SK-N-SH (cell line): ENCODE measurements around the gene ALB.

Experiments
- EP300 ChIP-seq, 2 experiments: IDR thresholded peaks; 2 replicates each; pipeline versions ENCODE4 v1.4.0 to v1.6.1; 2012; ENCODE audit warnings: borderline replicate concordance in 1 of 2, low read depth in 1 of 2, low read length in 1 of 2
- GABPA ChIP-seq: IDR thresholded peaks from 2 replicates; pipeline ENCODE4 v1.4.0; 2012; ENCODE audit warnings: low read depth, mild to moderate bottlenecking
- NRF1 ChIP-seq: IDR thresholded peaks from 2 replicates; pipeline ENCODE4 v1.6.1; 2012; ENCODE audit warnings: low read depth, mild to moderate bottlenecking, low read length
- RCOR1 ChIP-seq: fragments of 150-350 bp; IDR thresholded peaks from 2 replicates; pipeline ENCODE4 v1.6.1; 2017; ENCODE audit warnings: antibody characterized with exemption, low read length
- TAF1 ChIP-seq: IDR thresholded peaks from 2 replicates; pipeline ENCODE4 v1.6.1; 2012; ENCODE audit warnings: low read depth, mild to moderate bottlenecking, low read length, moderate library complexity, borderline replicate concordance
- TF ChIP-seq, protein P1 (sequence below): IDR thresholded peaks from 2 replicates; pipeline ENCODE4 v1.4.0; 2012; ENCODE audit warnings: low read depth, borderline replicate concordance
- TF ChIP-seq, protein P2 (sequence below): fragments of 200-600 bp; sonication (generic); IDR thresholded peaks from 2 replicates; pipeline ENCODE4 v1.6.1; 2017; ENCODE audit warnings: antibody characterized with exemption, mild to moderate bottlenecking, moderate library complexity
- TF ChIP-seq, protein P3 (sequence below): fragments of 150-350 bp; IDR thresholded peaks from 2 replicates; pipeline ENCODE4 v1.6.1; 2017; ENCODE audit warnings: antibody characterized with exemption, low read length, low read depth, borderline replicate concordance

DNA sequence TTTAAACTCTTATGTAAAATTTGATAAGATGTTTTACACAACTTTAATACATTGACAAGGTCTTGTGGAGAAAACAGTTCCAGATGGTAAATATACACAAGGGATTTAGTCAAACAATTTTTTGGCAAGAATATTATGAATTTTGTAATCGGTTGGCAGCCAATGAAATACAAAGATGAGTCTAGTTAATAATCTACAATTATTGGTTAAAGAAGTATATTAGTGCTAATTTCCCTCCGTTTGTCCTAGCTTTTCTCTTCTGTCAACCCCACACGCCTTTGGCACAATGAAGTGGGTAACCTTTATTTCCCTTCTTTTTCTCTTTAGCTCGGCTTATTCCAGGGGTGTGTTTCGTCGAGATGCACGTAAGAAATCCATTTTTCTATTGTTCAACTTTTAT lies at the start of gene ALB:
- TF ChIP-seq, protein P1, sequence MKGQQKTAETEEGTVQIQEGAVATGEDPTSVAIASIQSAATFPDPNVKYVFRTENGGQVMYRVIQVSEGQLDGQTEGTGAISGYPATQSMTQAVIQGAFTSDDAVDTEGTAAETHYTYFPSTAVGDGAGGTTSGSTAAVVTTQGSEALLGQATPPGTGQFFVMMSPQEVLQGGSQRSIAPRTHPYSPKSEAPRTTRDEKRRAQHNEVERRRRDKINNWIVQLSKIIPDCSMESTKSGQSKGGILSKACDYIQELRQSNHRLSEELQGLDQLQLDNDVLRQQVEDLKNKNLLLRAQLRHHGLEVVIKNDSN, result no peak
- no peak for TF ChIP-seq NRF1
- TF ChIP-seq GABPA, result no peak
- no peak for TF ChIP-seq EP300 (IDR thresholded peaks at IDR 0.05; ENCODE audit: borderline replicate concordance in 1 of 2, low read depth in 1 of 2, low read length in 1 of 2)
- no peak for TF ChIP-seq TAF1
- TF ChIP-seq, protein P2, sequence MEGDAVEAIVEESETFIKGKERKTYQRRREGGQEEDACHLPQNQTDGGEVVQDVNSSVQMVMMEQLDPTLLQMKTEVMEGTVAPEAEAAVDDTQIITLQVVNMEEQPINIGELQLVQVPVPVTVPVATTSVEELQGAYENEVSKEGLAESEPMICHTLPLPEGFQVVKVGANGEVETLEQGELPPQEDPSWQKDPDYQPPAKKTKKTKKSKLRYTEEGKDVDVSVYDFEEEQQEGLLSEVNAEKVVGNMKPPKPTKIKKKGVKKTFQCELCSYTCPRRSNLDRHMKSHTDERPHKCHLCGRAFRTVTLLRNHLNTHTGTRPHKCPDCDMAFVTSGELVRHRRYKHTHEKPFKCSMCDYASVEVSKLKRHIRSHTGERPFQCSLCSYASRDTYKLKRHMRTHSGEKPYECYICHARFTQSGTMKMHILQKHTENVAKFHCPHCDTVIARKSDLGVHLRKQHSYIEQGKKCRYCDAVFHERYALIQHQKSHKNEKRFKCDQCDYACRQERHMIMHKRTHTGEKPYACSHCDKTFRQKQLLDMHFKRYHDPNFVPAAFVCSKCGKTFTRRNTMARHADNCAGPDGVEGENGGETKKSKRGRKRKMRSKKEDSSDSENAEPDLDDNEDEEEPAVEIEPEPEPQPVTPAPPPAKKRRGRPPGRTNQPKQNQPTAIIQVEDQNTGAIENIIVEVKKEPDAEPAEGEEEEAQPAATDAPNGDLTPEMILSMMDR, result no peak
- TF ChIP-seq, protein P3, sequence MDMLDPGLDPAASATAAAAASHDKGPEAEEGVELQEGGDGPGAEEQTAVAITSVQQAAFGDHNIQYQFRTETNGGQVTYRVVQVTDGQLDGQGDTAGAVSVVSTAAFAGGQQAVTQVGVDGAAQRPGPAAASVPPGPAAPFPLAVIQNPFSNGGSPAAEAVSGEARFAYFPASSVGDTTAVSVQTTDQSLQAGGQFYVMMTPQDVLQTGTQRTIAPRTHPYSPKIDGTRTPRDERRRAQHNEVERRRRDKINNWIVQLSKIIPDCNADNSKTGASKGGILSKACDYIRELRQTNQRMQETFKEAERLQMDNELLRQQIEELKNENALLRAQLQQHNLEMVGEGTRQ, result no peak
- no peak for TF ChIP-seq RCOR1
